Activated naive CD4-positive, alpha-beta T cell treated with anti-CD3 and anti-CD28 coated beads, Interleukin-2, amount 10 ng/mL, durations not matched to agents 5 hours and 36 hours (primary cell): ENCODE results near the gene EMP2. TPM values are rescaled to one million over a fixed set of nuclear protein-coding genes. Genes with fewer than 3 reads are reported as not detected.

Source experiments
- total RNA-seq, 2 experiments: library from RNA; stranded (reverse); gene quantifications; one replicate each; pipeline ENCODE4 v1.2.3, GENCODE V29; 2021

The EMP2 gene, protein sequence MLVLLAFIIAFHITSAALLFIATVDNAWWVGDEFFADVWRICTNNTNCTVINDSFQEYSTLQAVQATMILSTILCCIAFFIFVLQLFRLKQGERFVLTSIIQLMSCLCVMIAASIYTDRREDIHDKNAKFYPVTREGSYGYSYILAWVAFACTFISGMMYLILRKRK
- total RNA-seq, result not detected

DNA sequence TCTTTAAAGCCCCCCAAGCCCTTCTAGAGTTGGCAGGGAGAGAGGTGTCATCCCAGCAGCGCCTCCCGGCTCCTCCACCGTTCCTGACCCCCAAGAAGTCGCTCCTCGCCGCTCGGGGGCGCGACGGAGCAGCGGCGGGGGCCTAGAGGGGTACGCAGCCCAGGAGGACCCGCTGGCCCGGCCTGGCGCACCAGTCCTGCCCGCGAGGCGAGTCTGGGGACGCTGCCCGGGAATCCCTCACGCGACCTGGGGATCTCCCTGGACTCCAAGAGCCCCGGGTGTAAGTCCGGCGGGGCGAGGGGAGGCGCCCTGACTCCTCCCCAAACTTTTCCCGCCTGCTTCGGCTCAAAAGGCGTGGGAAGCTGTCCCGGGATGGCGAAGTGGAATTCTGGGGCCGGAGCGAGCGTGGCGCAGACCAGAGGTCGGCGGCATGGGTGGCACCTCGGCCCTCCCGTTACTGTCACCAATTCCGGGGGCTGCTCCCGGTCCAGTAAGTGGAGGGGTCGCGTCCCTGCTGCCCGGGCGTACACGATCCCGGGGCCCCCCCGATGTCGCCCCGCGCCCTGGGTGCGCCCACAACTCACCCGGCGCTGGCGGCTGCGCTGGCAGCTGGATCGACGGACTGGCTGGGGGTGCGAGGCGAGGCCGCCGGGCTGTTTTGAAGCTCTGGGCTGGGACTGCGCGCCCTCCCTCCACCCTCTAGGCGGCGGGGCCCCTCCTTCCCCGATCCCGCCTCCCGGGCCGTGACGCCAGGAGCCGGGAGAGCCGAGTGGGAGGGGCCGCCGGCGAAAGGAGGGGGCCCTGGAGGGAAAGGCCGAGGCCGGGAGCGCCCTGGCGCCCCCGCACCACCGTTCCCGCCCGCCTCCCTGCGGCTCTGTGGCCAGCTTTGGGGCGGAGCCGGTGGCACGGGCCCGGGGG is at the start of gene EMP2:
TSS of gene EMP2 (minus strand) at position 634 of the 918 bp plus-strand sequence. CDS start 32,981 bp downstream, outside the sequence.

Other genes with a start within 250 kb of the EMP2 start
- 10 to 100 TPM; 38.8 to 41.6 TPM for gene ATF7IP2, start 194.5 kb downstream of the EMP2 start, total RNA-seq
- not detected for gene TEKT5, start 114.3 kb upstream of the EMP2 start, total RNA-seq
- 10 to 100 TPM; 24.6 to 28.9 TPM for gene NUBP1, start 163.2 kb upstream of the EMP2 start, total RNA-seq
- not detected for gene TVP23A, start 238.2 kb upstream of the EMP2 start, total RNA-seq